GM21390 (cell line): ENCODE results near the gene NPC1L1.
"Not testable (repeated sequence)": the region's sequence is repeated elsewhere in the genome, so short reads cannot be mapped to it uniquely, and the experiment has no call there.

ENCODE experiments used
- ATAC-seq: cut with Tn5 transposase; IDR thresholded peaks from one replicate; pipeline ENCODE4 v1.9.1; 2021; ENCODE audit not compliant: unreplicated experiment

The NPC1L1 gene

DNA sequence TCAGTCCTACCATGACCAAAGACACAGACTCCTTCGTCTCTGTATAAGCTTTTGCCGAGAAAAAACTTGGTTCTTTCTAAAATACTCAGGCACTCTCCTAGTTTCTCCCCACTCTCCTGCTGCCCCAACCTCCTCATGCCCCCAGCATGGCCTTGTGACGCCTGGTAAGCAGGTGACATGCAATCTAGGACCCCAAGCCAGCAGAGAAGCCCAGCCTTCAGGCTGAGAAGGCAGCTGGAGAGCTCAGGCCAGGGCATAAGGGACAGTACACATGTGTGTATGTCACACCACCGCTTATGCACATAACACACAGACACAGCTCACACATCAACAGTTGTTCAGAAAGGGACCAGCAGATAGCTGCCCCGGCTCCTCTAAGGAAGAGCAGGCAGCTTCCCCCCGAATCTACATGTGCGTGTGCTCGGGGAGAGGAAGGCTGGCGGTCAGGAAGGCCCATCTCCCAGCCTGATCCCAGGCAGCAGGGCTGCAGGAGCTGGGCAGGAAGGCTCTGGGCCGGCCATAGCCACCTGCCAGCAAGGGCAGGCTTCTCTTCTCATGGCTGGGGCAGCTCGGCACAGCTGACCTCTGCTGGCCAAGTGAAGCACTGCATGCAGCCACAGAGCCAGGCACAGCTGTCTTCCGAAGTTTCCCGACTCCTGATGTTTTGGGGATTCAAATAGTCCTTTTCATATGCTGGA lies 24.1 kb upstream of the NPC1L1 start:
- ATAC-seq: peak; percentile 71

DNA sequence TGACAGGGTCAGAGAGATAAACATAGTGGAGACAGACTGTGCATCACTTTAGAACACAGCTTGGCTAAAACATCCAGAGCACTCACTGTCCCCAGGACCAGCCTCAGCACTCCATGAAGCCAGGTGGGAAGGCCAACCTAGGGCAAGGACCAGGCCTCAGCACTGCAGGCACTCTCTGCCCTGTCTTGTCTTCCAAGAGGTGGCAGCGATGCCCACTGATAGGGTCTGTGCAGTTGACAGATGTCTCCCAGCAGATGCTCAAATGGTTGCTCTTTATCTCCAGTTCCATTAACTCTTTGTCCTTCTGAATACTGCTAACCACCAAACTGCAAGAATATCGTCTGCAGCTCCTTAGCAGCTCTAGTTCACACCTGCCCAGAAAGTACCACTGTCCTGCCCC lies 23.5 kb upstream of the NPC1L1 start:
- no peak for ATAC-seq

DNA sequence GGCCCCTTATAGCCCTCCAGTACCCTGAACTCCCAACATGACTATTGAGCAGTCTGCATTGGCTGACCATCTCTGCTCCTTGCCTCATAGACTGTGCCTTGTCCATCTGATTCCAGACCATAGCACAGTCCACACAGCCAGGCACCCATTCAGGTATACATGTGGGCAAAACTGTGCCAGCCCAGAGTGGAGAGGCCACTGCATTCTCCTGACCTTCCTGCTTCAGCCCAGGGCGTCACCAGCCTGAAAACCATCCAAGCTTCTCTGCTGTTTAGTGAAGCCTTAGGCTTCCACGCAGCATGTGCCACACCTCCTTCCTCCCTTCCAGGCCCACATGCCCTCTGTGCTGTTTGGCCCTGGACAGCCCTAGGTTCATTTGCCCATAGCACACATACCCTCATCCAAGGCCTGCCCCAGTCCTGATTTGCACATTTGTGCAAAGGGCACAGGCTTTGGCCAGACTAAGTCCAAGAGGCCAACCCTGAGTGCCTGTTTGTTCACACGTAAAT lies 22.1 kb upstream of the NPC1L1 start:
- ATAC-seq: no peak

DNA sequence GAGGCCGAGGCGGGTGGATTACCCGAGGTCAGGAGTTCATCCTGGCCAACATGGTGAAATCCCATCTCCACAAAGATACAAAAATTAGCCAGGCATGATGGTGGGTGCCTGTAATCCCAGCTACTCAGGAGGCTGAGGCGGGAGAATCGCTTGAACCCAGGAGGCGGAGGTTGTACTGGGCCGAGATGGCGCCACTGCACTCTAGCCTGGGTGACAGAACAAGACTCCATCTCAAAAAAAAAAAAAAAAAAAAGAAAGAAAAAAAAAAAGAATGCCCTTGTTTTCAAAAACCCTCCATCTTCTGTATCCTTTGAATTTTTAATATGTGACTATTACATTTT lies 21.5 kb upstream of the NPC1L1 start:
- not testable (repeated sequence) for ATAC-seq

DNA sequence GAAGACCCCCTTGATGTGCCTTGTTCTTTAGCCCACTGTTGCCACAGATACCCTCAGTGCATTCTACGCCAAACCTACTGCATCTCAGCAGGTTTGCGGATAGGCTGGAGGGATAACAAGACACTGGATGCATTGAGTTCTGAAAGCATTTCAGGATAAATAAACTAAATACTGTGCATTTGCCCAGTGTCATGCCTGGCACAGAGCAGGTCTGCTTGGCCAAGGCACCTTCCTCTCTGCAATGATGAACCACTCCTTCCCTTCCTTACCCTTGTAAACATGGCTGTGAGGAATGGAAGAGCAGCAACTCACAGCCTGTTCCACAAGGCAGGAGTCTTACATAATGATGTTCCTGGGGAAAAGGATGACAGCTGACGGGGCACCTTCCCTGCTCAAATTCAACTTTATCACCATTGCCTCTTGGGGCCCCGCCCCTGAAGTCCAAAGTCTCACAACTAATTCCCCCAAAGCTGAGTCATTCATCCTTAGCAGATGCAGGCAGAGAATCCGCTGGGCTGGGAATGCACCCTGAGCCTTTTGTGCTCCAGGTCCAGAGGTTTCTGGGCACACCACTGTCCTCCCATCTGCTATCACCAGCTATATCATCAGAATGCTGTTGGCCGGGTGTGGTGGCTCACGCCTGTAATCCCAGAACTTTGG lies 21.0 kb upstream of the NPC1L1 start:
- ATAC-seq: no peak

DNA sequence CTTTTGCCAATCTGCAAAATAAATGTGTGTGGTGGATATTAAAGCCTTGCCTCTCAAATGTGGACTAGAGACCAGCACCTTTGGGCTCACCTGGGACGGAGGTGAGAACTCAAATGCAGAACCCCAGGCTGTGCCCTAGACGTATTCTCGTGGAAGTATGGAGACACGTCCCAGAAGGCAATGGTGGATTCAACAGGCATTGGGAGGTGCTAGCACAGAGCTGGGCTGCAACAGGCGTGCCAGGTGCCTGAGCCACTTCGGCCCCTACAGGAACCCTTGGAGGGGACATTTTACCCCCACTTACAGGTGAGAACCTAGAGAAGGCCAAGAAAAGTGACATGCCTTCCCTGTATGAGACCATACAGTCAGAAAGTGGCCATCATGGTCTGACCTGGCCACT lies 20.4 kb upstream of the NPC1L1 start:
- no peak for ATAC-seq

DNA sequence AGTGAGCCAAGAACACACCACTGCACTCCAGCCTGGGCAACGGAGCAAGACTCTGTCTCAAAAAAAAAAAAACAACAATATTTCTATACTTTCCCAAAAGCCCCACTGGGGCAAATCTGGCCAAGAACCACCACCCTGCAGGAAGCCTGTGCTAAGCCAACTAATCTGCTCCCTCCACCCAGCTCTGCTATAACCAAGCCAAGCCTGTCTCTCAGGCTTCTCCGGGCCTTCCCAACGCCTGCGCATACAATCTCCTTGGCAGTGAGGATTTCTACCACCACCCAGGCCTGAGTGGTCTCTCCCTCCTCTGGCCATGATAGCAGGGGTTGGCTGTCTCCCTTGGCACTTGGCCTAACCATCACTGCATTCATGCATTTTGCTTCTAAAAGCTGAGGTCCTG lies 18.4 kb upstream of the NPC1L1 start:
- ATAC-seq: no peak

DNA sequence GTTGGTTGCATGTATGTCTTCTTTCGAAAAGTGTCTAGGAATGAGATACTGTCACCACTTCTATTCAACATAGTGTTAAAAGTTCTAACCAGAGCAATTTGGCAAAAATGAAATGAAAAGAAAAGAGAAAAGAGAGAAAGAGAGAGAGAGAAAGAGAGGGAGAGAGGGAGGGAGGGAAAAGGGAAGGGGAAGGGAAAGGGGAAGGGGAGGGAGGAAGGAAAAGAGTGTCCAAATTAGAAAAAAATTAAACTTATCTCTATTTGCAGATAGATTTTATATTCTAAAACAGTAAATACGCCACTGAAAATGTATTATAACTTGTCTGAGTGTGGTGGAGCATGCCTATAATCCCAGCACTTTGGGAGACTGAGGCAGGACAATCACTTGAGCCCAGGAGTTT lies 16.4 kb upstream of the NPC1L1 start:
- ATAC-seq: no peak

DNA sequence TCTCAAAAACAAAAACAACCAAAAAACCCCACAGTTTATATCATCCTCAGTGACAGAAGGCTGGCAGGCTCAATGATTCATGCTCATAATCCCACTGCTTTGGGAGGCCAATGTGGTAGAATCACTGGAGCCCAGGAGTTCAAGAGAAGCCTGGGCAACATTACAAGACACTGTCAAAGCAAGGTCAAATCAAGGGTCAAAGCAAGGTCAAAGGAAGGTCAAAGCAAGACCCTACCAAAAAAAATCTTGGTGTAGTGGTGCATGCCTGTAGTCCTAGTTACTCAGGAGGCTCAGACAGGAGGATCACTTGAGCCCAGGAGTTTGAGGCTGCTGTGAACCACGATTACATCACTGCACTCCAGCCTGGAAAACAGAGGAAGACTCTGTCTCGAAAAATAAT lies 14.2 kb upstream of the NPC1L1 start:
- ATAC-seq: no peak

DNA sequence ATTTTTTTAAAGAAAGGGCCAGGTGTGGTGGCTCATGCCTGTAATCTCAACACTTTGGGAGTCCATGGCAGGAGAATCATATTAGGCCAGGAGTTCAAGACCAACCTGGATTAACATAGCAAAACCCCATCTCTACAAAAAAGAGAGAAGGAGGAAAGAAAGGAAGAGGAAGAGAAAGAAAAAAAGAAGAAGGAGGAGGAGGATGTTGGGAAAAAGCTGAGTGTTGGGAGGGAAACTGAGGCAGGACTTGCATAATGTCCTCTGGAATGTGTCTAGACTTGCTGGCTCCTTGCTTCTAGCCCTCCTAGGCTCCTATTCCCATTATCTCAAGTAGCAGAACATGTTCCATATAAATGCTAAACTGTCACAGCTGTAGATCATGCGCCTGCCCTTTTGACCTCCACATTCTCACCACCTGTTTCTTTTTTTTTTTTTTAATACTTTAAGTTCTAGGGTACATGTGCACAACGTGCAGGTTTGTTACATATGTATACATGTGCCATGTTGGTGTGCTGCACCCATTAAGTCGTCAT lies 11.4 kb upstream of the NPC1L1 start:
- not testable (repeated sequence) for ATAC-seq

DNA sequence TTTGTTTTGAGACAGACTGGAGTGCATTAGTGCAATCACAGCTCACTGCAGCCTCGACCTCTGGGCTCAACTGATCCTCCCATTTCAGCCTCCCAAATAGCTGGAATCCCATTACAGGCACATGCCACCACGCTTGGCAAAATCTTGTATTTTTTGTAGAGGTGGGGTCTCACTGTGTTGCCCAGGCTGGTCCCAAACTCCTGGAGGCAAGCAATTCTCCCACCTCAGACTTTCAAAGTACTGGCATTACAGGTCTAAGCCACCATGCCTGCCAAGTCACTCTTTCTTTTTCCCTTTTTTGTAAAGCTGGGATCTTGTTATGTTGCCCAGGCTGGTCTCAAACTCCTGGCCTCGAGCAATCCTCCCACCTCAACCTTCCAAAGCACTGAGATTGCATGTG lies 8.3 kb upstream of the NPC1L1 start:
- no peak for ATAC-seq

DNA sequence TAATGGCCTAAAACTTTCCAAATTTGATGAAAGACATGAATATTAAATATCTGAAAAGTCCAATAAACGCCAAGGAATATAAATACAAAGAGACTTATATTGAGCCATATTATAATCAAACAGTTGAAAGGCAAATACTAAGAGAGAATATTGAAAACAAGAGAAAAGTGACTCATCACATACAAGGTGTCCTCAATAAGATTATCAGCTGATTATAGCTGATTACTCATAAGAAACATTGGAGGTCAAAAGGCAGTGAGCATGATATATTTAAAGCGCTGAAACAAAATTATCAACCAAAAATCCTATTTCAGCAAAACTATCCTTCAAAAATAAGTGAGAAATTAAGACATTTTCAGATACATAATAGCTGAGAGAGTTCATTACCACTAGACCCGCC lies 7.8 kb upstream of the NPC1L1 start:
- no peak for ATAC-seq

DNA sequence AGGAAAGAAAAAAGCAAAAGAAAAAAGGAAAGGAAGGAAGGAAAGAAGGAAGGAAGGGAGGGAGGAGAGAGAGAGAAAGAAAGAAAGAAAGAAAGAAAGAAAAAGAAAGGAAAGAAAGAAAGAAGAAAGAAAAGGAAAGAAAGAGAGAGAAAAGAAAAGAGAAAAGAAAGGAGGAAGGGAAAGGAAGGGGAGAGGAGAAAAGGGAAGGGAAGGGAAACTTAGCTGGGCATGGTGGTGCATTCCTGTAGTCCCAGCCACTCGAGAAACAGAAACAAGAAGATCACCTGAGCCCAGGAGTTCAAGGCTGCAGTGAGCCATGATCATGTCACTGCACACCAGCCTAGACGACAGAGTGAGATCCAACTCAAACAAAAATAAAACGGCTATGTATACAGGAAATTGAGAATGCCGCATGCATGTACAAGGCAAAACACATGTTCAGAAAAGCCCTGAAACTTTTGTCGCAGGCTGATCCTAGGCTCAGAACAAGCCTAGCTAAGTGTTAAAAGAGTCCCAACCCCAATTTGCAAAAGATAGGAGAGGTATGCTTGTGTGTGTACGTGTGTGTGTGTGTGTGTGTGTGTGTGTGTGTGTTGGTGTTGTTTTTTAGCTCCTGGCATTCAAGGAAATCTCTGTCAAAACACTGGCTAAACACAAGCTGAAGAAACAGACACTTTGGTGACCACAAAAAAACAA lies 6.6 kb upstream of the NPC1L1 start:
- no peak for ATAC-seq

DNA sequence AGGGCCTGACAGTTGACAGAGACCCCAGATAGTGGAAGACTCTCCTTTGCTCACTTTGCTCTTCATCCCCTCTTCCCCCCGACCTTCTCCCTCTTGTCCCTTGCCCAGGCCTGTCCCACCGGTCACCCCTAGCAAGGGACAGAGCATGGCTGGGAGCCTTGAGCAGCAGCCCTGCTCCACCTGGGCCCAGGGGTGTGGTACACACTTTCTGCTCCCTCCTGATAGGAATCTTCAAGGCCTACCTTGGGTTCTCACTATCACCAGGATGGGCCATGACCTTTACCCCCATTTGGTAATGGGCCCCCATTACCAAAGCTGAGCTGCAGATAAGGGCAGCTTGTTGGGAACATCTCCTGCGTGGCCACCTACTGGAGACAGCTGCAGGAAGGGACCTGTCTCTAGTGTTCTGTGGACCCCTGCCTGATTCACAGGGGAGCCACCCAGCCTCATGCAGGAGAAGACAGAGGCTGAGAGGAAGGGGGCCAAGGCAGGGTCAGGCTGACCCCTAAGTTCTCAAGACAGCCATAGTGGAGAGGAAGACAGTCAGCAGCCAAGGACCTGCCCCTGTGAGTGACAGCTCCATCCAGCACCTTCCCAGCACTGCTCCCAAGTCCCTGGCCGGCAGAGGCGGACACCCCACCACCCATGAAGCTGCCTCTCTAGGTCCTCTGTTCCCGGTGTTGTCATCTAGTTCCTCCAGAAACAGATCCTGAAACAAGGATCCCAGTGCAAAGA lies 913 bp upstream of the NPC1L1 start:
- ATAC-seq: no peak

DNA sequence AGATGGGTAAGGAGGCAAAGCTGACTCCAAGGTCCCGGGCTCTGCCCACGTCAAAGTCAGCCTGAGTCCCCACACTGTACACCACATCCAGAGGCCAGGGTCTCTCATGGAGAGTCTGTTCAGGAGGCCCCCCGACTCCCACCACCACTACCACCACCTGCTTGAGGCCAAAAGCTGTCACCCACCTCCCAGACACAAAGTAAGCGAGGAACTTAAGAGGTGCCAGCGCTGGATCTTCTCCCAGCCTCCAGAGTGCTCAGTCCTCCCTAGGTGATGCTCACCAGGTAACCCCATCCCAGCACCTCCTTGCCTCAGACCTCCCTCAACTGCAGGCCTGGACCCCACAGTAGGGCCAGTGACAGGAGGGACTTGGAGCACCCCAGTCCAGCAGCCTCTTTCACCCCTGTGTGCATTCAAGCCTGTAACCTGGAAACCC lies 520 bp downstream of the NPC1L1 start:
- ATAC-seq: no peak

DNA sequence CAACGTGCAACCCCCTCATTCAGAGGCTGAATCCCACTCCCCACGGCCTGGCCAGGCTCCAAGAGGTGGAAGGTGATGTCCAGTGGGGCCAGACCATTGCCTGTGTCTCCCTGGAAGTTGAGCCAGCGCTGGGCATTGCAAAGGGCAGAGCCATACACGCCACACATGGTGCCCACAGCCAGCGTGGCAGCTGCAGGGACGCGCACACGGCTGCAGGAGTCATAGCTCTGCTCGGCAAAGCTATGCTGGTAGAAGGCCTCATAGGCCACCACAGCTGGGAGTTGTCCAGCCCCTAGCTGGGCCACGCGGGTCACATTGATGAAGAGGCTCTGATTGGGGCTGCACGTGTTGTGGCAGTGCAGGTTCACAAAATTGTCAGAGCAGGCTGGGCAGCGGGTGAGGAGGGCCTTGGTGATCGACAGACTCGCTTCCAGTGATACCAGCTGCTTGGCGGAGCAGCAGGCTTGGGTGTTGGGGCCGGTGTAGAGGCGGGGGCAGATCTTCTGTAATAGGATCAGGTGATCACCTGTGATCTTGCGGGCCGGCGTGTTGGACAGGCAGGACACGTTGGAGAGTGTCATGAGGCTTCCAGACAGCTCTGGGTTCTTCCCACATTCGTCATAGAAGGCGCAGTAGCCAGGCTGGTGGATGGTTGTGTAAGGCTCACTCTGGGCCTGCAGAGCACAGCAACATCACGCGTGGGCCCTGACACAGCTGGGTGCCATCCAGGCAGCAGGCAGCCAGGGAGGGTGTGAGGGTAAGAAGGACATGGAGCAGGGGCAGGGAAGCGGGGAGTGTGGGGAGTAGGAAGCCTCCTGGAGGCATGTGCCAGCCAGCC lies 1.2 kb downstream of the NPC1L1 start:
- no peak for ATAC-seq

DNA sequence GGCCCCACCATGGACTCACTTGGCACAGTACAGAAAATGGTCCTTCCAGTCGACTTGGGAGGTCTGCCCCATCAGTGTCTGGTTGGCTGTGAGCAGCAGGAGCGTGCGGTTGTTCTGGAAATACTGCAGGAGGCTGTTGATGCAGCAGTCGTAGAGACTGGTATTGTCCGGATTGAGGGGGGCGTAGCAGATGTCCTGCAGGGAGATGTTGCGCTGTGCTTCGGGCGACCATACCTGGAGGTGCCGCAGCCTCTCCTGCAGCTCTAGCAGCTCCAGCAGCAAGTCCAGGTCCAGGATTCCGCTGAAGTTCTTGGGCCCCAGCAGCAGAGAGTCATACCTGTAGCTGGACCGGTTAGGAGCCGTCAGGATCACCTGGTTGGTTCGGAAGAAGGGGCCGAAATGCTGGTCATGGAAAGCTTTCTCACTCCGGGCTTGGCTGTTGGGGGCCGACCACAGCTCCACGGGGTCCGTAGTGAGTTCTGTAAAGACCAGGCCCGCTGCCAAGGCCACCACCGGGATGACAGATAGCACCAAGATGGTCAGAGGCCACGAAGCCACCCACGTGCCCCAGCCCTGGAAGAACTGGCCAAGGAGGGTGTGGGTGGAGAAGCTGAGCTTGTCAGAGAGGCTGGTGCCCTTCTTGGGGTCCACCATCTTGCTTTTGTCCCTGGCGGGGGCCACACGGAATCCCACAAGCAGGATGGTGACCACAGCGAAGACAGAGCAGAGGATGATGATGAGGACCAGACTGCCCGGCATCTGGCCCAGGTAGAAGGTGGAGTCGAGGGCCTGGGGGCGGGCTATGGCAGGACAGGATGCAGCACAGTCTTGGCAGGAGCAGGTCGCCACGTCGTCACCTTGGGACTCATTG lies 2.1 kb downstream of the NPC1L1 start:
- ATAC-seq: no peak

DNA sequence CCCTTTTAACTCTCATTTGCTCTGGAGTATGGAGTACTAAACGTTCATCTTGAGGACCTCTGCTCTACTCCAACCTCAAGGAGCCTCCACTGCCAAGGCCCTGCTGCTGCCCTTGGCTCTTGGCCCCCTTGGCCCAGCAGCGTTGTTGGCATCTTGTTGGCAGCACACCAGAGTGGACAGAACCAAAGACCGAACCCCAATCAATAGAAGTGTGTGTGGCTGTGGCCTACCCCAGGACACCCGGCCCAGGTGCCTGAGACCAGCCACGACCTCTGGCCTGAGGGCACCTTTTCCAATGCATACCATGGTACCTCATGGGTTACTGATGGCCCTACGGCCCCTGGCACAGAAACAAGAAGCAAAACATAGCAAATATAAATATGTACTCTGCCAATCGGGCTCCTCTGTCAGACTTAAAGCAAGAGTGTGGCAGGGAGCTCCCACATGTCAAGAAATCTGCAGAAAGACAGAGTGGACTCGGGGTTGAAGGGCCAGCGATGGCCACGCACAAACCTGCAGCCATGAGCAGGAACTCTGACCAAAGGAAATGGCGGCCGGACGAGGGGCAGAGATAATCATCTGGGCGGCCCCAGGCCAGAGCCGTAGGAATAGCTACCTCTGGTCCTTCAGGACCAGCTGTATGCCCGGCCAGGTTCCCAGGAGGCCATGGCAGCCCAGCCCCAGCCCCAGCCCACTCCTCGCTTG lies 2.9 kb downstream of the NPC1L1 start:
- ATAC-seq: no peak

DNA sequence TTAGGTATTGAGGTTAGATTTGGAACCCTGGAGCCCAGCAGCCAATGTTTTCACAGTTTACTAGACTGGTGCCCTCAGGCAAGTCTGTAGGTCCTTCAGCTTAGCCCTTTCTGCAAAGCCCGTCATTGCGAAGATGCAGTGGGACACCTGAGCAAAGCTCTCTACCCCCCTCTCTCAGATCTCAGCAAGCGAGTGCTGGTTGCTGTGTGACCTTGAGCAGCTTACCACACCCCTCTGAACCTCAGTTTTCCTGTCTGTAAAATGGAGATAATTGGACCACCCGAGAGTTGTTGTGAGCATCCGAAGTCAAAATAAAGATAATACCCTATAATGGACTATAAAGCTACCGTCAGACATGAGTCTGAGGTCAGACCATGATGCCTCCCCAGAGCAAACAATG lies 3.7 kb downstream of the NPC1L1 start:
- no peak for ATAC-seq
